Erythroblast (primary cell): ENCODE measurements around the gene MTHFD1L.

Experiments used
- DNase-seq, 2 experiments: peaks; one replicate each; lab custom pipeline; 2025; lab: John Stamatoyannopoulos, UW
- GATA1 ChIP-seq: IDR thresholded peaks from 2 replicates; pipeline ENCODE4 v1.6.1; 2011; ENCODE audit warnings: low read depth, mild to moderate bottlenecking, control low read depth, low read length, moderate library complexity
- POLR2A ChIP-seq: IDR thresholded peaks from 2 replicates; pipeline ENCODE4 v1.6.1; 2011; ENCODE audit warnings: mild to moderate bottlenecking, low read length

Gene MTHFD1L

DNA sequence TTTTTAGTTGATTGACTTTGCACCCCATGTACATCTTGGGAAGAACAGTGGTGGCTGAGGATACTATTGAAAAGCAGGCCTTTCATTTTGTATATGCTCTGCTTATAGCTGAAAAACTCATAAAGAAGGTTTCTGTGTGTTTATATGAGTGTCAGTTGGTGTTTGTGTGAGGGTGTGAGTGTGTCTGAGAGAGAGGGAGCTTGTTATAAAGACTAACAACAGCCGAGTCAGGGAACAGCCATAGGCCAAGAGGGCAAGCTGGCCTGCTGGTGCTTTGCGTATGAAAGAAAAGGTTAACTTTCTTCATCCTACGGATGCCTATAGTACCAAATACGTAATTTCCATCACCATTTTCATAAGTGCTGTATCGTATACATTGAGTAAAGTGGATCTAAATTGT, 88.3 kb downstream of the MTHFD1L start:
- no peak for DNase-seq
- TF ChIP-seq POLR2A (no peak), GATA1 (no peak)

- DNase-seq, result no peak
- TF ChIP-seq GATA1 (no peak), POLR2A (no peak)
Measured at GRCh38 chr6:150959166-150959565, 93.7 kb downstream of the MTHFD1L start.

DNA sequence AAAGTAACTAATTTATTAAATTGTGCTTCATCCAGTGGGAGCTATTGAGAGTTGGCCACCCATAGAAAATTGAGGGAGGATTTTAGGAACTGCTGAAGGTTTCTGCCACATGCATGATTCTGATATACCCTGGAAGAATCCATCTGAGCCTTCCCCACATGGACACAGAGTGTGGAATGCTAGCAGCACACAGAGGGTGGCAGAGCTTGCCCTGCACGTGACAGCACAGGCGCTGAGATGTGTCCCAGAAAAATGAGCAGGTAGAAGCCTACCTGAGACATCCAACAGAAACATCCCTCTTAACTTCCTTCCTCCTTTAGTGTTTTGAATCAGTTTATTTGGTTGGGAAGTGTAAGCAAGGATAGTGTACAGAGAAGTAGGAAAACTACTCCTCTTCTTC, 96.9 kb downstream of the MTHFD1L start:
- DNase-seq, result no peak
- no peak for TF ChIP-seq GATA1
- no peak for TF ChIP-seq POLR2A

DNA sequence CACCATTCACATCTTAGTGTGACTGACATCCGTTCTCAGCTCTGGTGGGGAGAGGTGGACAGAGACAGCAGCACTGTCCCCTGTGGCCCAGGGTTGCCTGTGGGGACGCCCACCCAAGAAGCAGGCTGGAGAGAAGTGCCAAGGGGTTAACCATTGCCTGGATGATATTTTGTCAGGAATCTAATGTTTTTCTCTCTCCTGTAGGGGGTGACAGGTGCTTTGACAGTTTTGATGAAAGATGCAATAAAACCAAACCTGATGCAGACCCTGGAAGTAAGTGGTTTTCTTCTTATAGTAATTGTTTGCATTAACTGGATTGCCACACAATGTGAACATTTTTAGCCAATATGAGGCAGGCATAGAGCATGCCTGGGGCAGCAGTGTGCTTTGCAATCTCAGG, 99.3 kb downstream of the MTHFD1L start:
- DNase-seq, result no peak
- TF ChIP-seq GATA1 (no peak), POLR2A (no peak)

GRCh38 chr6:150966786-150967185, 101.3 kb downstream of the MTHFD1L start:
- TF ChIP-seq POLR2A, result no peak
- TF ChIP-seq GATA1, result no peak

GRCh38 chr6:150967381-150967780, 101.9 kb downstream of the MTHFD1L start:
- no peak for DNase-seq
- TF ChIP-seq GATA1 (no peak), POLR2A (no peak)

More at GRCh38 chr6:150966786-150967185, 101.3 kb downstream of the MTHFD1L start:
- no peak for DNase-seq

DNA sequence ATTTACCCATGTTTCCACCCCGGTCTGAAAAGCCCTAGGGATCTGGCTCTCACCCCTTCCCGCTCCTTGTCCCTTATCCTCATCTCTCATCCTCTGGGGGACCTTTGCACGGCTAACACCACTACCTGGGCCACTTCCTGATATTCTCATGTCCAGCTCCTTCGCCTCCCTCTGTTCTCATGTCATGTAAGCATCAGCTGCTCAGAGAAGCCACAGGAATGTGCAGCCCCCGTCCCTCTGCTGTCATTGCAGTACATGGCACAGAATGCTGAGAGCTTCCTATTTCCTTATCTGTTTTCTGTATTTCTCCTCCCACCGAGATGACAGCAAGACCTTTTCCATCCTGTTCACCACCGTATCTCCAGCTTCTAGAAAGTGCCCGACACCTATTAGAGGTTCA, 102.4 kb downstream of the MTHFD1L start:
- TF ChIP-seq GATA1, result no peak
- TF ChIP-seq POLR2A, result no peak
- no peak for DNase-seq

GRCh38 chr6:150969901-150970300, 104.4 kb downstream of the MTHFD1L start:
- TF ChIP-seq POLR2A (no peak), GATA1 (no peak)
- DNase-seq, result no peak

- TF ChIP-seq GATA1, result no peak
- TF ChIP-seq POLR2A, result no peak
Measured at GRCh38 chr6:150971219-150971618, 105.7 kb downstream of the MTHFD1L start.

GRCh38 chr6:150975136-150975535, 109.6 kb downstream of the MTHFD1L start:
- TF ChIP-seq GATA1 (no peak), POLR2A (no peak)
- no peak for DNase-seq

More at GRCh38 chr6:150971219-150971618, 105.7 kb downstream of the MTHFD1L start:
- no peak for DNase-seq

DNA sequence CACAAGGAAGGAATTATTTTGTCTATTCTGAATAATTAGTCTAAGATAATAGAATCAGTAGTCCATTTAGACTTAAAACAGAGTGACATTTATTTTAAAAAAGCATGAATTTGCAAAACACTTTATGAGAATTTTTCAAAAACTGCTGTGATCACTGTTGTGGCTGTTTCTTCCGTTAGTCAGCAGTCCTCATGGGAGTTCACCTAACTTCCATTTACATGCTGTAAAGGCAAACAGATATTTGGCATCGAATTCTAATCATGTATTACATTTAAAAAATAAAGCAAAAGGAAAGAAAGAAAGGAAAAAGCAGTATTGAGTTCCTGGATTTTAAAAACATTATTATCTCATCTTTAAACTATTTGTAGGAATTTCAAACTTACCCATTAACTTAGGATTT, 111.8 kb downstream of the MTHFD1L start:
- TF ChIP-seq GATA1 (no peak), POLR2A (no peak)
- DNase-seq, result no peak

GRCh38 chr6:150978624-150979023, 113.1 kb downstream of the MTHFD1L start:
- no peak for TF ChIP-seq POLR2A
- no peak for TF ChIP-seq GATA1
- DNase-seq, result no peak

GRCh38 chr6:150979826-150980350, 114.4 kb downstream of the MTHFD1L start:
- DNase-seq, result no peak
- TF ChIP-seq GATA1, result no peak
- no peak for TF ChIP-seq POLR2A

DNA sequence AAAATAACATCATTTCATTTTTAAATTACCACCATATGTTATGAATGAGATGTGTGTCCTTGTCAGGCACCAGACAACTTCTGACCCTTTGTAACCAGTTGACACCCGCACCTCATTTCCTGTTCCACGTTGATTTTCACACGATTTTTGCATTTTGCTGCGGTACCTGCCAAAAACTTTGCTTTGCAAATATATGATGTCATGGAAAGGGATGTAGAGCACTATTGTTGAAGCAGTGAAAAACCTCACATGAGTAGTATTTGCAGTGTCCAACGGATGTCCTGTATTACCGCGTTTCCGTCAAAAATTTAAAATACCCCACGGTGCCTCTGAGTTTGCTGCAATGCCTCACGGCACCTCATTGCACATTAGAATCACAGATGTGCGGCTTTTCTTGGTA, 115.6 kb downstream of the MTHFD1L start:
- no peak for TF ChIP-seq POLR2A
- no peak for TF ChIP-seq GATA1
- DNase-seq, result no peak

GRCh38 chr6:150981669-150982068, 116.2 kb downstream of the MTHFD1L start:
- DNase-seq, result no peak
- no peak for TF ChIP-seq POLR2A

DNA sequence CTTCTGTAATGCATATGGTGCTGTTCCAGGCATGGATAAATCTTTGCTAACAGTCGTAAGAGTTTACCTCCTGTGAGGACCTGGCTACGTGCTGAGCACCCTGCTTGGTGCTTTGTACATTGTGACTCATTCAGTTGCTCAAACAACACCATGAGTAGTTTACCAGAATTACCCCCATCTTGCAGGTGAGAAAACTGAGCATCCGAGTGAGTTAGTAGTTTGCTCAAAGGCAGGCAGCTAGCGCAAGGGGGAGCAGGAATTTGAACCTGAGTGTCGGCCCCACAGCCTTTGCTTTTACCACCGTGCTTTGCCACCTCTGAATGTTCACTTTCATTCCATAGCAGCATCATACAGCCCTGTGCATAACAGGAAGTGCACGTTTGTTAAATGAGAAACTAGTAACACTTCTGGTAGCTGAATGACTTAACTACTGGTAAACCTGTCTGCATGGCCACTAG, 121.9 kb downstream of the MTHFD1L start:
- TF ChIP-seq POLR2A (no peak), GATA1 (no peak)
- no peak for DNase-seq
